Calu3 (cell line): ENCODE results near the gene SEC31A. TPM values are rescaled to one million over a fixed set of nuclear protein-coding genes. Genes with fewer than 3 reads are reported as not detected.

ENCODE experiments used
- Bru-seq: library from RNA; stranded (reverse); fragments of 400-500 nt; gene quantifications from one replicate; lab custom pipeline; 2021; lab: Mats Ljungman, UMichigan
- BruChase-seq, 2 experiments: library from RNA; stranded (reverse); fragments of 400-500 nt; gene quantifications; one replicate each; lab custom pipeline; 2021; lab: Mats Ljungman, UMichigan
- BruUV-seq: library from RNA; stranded (reverse); fragments of 400-500 nt; replicated peaks from 2 replicates; lab custom pipeline; 2021; lab: Mats Ljungman, UMichigan
- CTCF ChIA-PET: fragments of 300-600 bp; sonication (Branson Sonifier 250); formaldehyde crosslinking; loops from one replicate; lab custom pipeline; 2022; ENCODE audit warnings: antibody characterized with exemption; lab: Charles Lee
- DNase-seq: peaks from one replicate; pipeline ENCODE4 v3.0.0; 2022
- H3K27ac Mint-ChIP-seq: one replicate; pipeline ENCODE4 v1.8.0; 2022; ENCODE audit warnings: mixed read lengths; ENCODE audit not compliant: unreplicated experiment
- H3K27me3 Mint-ChIP-seq: one replicate; pipeline ENCODE4 v1.8.0; 2022; ENCODE audit warnings: mixed read lengths; ENCODE audit not compliant: unreplicated experiment
- H3K36me3 Mint-ChIP-seq: one replicate; pipeline ENCODE4 v1.8.0; 2022; ENCODE audit warnings: mild to moderate bottlenecking, moderate library complexity, mixed read lengths; ENCODE audit not compliant: insufficient read depth, unreplicated experiment
- H3K4me1 Mint-ChIP-seq: one replicate; pipeline ENCODE4 v1.8.0; 2022; ENCODE audit warnings: mild to moderate bottlenecking, low read depth, mixed read lengths; ENCODE audit not compliant: unreplicated experiment
- H3K4me3 Mint-ChIP-seq: one replicate; pipeline ENCODE4 v1.8.0; 2022; ENCODE audit warnings: mild to moderate bottlenecking, low read depth, moderate library complexity, mixed read lengths; ENCODE audit not compliant: unreplicated experiment
- H3K9me3 Mint-ChIP-seq: one replicate; pipeline ENCODE4 v1.8.0; 2022; ENCODE audit warnings: low read depth, mixed read lengths; ENCODE audit not compliant: unreplicated experiment
- CTCF ChIP-seq: fragments of 200-600 bp; IDR thresholded peaks from one replicate; pipeline ENCODE4 v1.8.0; 2022; ENCODE audit warnings: antibody characterized with exemption; ENCODE audit not compliant: unreplicated experiment
- intact Hi-C: fragments of 100-400 bp; cut with micrococcal nuclease; formaldehyde crosslinking; loops from one replicate; pipeline ENCODE4 v1.10.0; 2022; ENCODE audit not compliant: unreplicated experiment
- long read RNA-seq: library from polyadenylated mRNA; stranded (forward); transcript quantifications from one replicate; pipeline ENCODE4 v2.0.0, GENCODE V29; 2022
- total RNA-seq: library from RNA; stranded (reverse); gene quantifications from 2 replicates; pipeline ENCODE4 v1.2.3, GENCODE V29; 2022

SEC31A gene
- total RNA-seq (106 and 108 TPM in 2 replicates), Bru-seq, nascent RNA (percentile 87 among the genes with signal in this experiment), BruChase-seq, experiment 1, labeled RNA remaining after a 6-hour chase (percentile 88 among the genes with signal in this experiment), BruChase-seq, experiment 2, labeled RNA remaining after a 2-hour chase (percentile 84 among the genes with signal in this experiment)
- long read RNA-seq, full-length matches to known transcripts, result 30 of 58 reads
- long read RNA-seq, partial matches to known transcripts, result 9 of 58 reads
- long read RNA-seq, other reads (novel, unspliced or antisense), result 19 of 58 reads

- peak; percentile 94 for DNase-seq
- Mint-ChIP-seq H3K27ac (peak within 1 kb of the TSS; percentile 91), H3K4me3 (peak within 1 kb of the TSS; percentile 86), H3K4me1 (peaks cover 2% of the 10 kb centered on the region), H3K27me3 (no peaks in the 10 kb centered on the region), H3K36me3 (peaks cover 45% of the 10 kb centered on the region), H3K9me3 (no peaks in the 10 kb centered on the region)
- intact Hi-C loops, result loop anchor here (10.0 kb wide), 1 partner anchor 516 kb away; the partner anchor contains the start of gene HNRNPD
- TF ChIP-seq CTCF, result no peak
- CTCF ChIA-PET, result no interaction called here
- TSS peak; percentile 95 for BruUV-seq
Observed at GRCh38 chr4:82890901-82891706, at the start of gene SEC31A. SEC31A (minus strand) TSS chr4:82891153; CDS start chr4:82881936, 9,217 bp downstream.

GRCh38 chr4:82939414-82939813 is 48.5 kb upstream of the SEC31A start:
- no peak for TF ChIP-seq CTCF
- BruUV-seq, result no TSS peak
- Mint-ChIP-seq H3K9me3 (no peaks in the 10 kb centered on the region), H3K27me3 (no peaks in the 10 kb centered on the region), H3K4me1 (no peaks in the 10 kb centered on the region), H3K4me3 (no peak overlapping the region), H3K27ac (no peak overlapping the region), H3K36me3 (peaks cover 7% of the 10 kb centered on the region)
- intact Hi-C loops, result no loop called here
- CTCF ChIA-PET, result no interaction called here
- no peak for DNase-seq

GRCh38 chr4:82934441-82934840 is 43.5 kb upstream of the SEC31A start:
- Mint-ChIP-seq H3K36me3 (peaks cover 7% of the 10 kb centered on the region), H3K27ac (no peak overlapping the region), H3K9me3 (no peaks in the 10 kb centered on the region), H3K27me3 (no peaks in the 10 kb centered on the region), H3K4me1 (no peaks in the 10 kb centered on the region), H3K4me3 (no peak overlapping the region)
- no peak for DNase-seq
- intact Hi-C loops, result no loop called here
- TF ChIP-seq CTCF, result no peak
- BruUV-seq, result no TSS peak
- CTCF ChIA-PET, result no interaction called here

GRCh38 chr4:82930848-82931755 is 40.1 kb upstream of the SEC31A start:
- TF ChIP-seq CTCF, result no peak
- CTCF ChIA-PET, result no interaction called here
- no peak overlapping the region for H3K27ac Mint-ChIP-seq
- peaks cover 6% of the 10 kb centered on the region for H3K36me3 Mint-ChIP-seq
- H3K4me1 Mint-ChIP-seq, result no peaks in the 10 kb centered on the region
- DNase-seq, result no peak
- H3K9me3 Mint-ChIP-seq, result no peaks in the 10 kb centered on the region
- no peaks in the 10 kb centered on the region for H3K27me3 Mint-ChIP-seq
- no TSS peak for BruUV-seq
- H3K4me3 Mint-ChIP-seq, result no peak overlapping the region
- intact Hi-C loops, result no loop called here
